Mesenchymal stem cell (in vitro differentiated cells and primary cell): ENCODE data around the gene RUFY3.

ENCODE experiments used
- DNase-seq: peaks from one replicate; pipeline ENCODE4 v3.0.0-alpha.2; 2013
- H2AFZ ChIP-seq: one replicate; pipeline ENCODE4 v1.6.1; 2013; ENCODE audit warnings: low read depth, mild to moderate bottlenecking, control low read depth, inconsistent platforms, low read length, moderate library complexity
- H2AK5ac ChIP-seq: 2 replicates; pipeline ENCODE4 v1.6.1; 2013; ENCODE audit warnings: low read length, moderate library complexity, mild to moderate bottlenecking, inconsistent platforms; ENCODE audit not compliant: severe bottlenecking
- H2BK120ac ChIP-seq: one replicate; pipeline ENCODE4 v1.6.1; 2013; ENCODE audit warnings: low read depth, mild to moderate bottlenecking, inconsistent platforms, low read length, moderate library complexity
- H2BK12ac ChIP-seq, 2 experiments: one replicate each; pipeline ENCODE4 v1.6.1; 2013; ENCODE audit warnings: inconsistent platforms in 2 of 2, low read length in 2 of 2, mild to moderate bottlenecking in 2 of 2, moderate library complexity in 2 of 2, control low read depth in 1 of 2
- H2BK15ac ChIP-seq: one replicate; pipeline ENCODE4 v1.6.1; 2013; ENCODE audit warnings: mild to moderate bottlenecking, low read depth, inconsistent platforms; ENCODE audit not compliant: poor library complexity, severe bottlenecking
- H2BK5ac ChIP-seq: 2 replicates; pipeline ENCODE4 v1.6.1; 2013; ENCODE audit warnings: low read depth, mild to moderate bottlenecking, low read length, control low read depth, inconsistent platforms; ENCODE audit not compliant: poor library complexity, severe bottlenecking
- H3K14ac ChIP-seq, 2 experiments: one replicate each; pipeline ENCODE4 v1.6.1; 2013; ENCODE audit warnings: inconsistent platforms in 2 of 2, low read length in 2 of 2, control low read depth in 1 of 2, mild to moderate bottlenecking in 1 of 2, moderate library complexity in 1 of 2
- H3K18ac ChIP-seq, 2 experiments: one replicate each; pipeline ENCODE4 v1.6.1; 2013; ENCODE audit warnings: inconsistent platforms in 2 of 2, low read length in 2 of 2, control low read depth in 1 of 2, low read depth in 1 of 2, mild to moderate bottlenecking in 1 of 2
- H3K23ac ChIP-seq, 2 experiments: one replicate each; pipeline ENCODE4 v1.6.1; 2013; ENCODE audit warnings: inconsistent platforms in 2 of 2, low read length in 2 of 2, mild to moderate bottlenecking in 2 of 2, moderate library complexity in 2 of 2, control low read depth in 1 of 2
- H3K27ac ChIP-seq: 2 replicates; pipeline ENCODE4 v1.5.1; 2013; ENCODE audit warnings: mild to moderate bottlenecking, moderate library complexity, low read length, control low read depth, inconsistent platforms; ENCODE audit not compliant: poor library complexity, severe bottlenecking
- H3K27me3 ChIP-seq, 2 experiments: 2 replicates each; pipeline versions ENCODE4 v1.6.1 to v1.7.0; 2013; ENCODE audit warnings: low read length in 2 of 2, mild to moderate bottlenecking in 2 of 2, moderate library complexity in 2 of 2, control low read depth in 1 of 2, inconsistent platforms in 1 of 2; ENCODE audit not compliant: control insufficient read depth in 1 of 2, insufficient read depth in 1 of 2
- H3K36me3 ChIP-seq, 2 experiments: 2 replicates each; pipeline versions ENCODE4 v1.6.1 to v1.7.0; 2013; ENCODE audit warnings: low read length in 2 of 2, control low read depth in 1 of 2, inconsistent platforms in 1 of 2, low read depth in 1 of 2, mild to moderate bottlenecking in 1 of 2; ENCODE audit not compliant: insufficient read depth in 2 of 2, control insufficient read depth in 1 of 2
- H3K4ac ChIP-seq, 2 experiments: one replicate each; pipeline ENCODE4 v1.6.1; 2013; ENCODE audit warnings: inconsistent platforms in 2 of 2, low read length in 2 of 2, mild to moderate bottlenecking in 2 of 2, moderate library complexity in 2 of 2, control low read depth in 1 of 2, low read depth in 1 of 2
- H3K4me1 ChIP-seq: 2 replicates; pipeline ENCODE4 v1.6.1; 2013; ENCODE audit warnings: low read depth, low read length, control low read depth; ENCODE audit not compliant: control insufficient read depth, insufficient read depth
- H3K4me2 ChIP-seq: 2 replicates; pipeline ENCODE4 v1.6.1; 2013; ENCODE audit warnings: low read length, mild to moderate bottlenecking, inconsistent platforms; ENCODE audit not compliant: poor library complexity, severe bottlenecking
- H3K4me3 ChIP-seq, 2 experiments: 2 replicates each; pipeline versions ENCODE4 v1.5.1 to v1.7.0; 2013; ENCODE audit warnings: low read length in 2 of 2, mild to moderate bottlenecking in 2 of 2, control low read depth in 1 of 2, low read depth in 1 of 2; ENCODE audit not compliant: insufficient read depth in 1 of 2
- H3K79me1 ChIP-seq: replicated peaks from 2 replicates; pipeline ENCODE4 v1.6.1; 2013; ENCODE audit warnings: mild to moderate bottlenecking, control low read depth, low read length, inconsistent platforms; ENCODE audit not compliant: poor library complexity, severe bottlenecking
- H3K9ac ChIP-seq: 2 replicates; pipeline ENCODE4 v1.7.0; 2013; ENCODE audit warnings: mild to moderate bottlenecking, low read length, moderate library complexity
- H3K9me3 ChIP-seq: 2 replicates; pipeline ENCODE4 v1.7.0; 2013; ENCODE audit warnings: mild to moderate bottlenecking, low read length; ENCODE audit not compliant: control insufficient read depth
- H4K8ac ChIP-seq: one replicate; pipeline ENCODE4 v1.6.1; 2013; ENCODE audit warnings: inconsistent platforms, mild to moderate bottlenecking, low read length, moderate library complexity
- H4K91ac ChIP-seq: one replicate; pipeline ENCODE4 v1.6.1; 2013; ENCODE audit warnings: mild to moderate bottlenecking, low read length, inconsistent platforms
- WGBS: methylation state at CpG from one replicate; pipeline ENCODE4 v1.1.7; 2013; ENCODE audit warnings: mixed read lengths; 5-methylcytosine and 5-hydroxymethylcytosine counted together

The RUFY3 gene

DNA sequence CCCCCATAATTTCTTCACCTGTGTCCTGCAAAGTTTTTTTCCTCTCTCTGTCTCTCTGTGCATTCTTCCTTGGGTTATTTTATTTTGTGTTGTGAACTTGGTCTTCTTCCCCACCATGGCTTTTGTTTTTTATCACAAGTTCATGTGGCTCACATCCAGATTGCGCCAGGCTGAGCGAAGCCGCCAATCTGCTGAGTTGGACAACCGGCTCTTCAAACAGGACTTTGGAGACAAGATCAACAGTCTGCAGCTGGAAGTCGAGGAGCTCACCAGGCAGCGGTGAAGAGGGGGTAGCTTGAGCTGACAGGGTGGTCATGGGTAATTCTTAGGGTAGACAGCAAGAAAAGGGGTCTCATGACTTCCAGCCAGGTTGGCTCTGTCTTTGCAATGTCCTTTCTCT, 71.9 kb downstream of the RUFY3 start:
- H3K14ac ChIP-seq: no peak overlapping the region
- no peak overlapping the region for H2BK120ac ChIP-seq
- no peak overlapping the region for H3K23ac ChIP-seq
- no peak overlapping the region for H2BK15ac ChIP-seq
- H3K4me1 ChIP-seq: no peaks in the 10 kb centered on the region
- no peak overlapping the region for H3K18ac ChIP-seq
- no peak overlapping the region for H2AK5ac ChIP-seq
- H3K9ac ChIP-seq: no peak overlapping the region
- no peak overlapping the region for H4K8ac ChIP-seq
- H3K36me3 ChIP-seq: peaks cover 16 to 98% of the 10 kb centered on the region in 2 experiments
- H2AFZ ChIP-seq: no peak overlapping the region
- no peaks in the 10 kb centered on the region for H3K79me1 ChIP-seq
- H2BK12ac ChIP-seq: no peak overlapping the region
- no peak overlapping the region for H3K27ac ChIP-seq
- H3K27me3 ChIP-seq: no peaks in the 10 kb centered on the region
- no peak overlapping the region for H3K4me2 ChIP-seq
- H3K4ac ChIP-seq: no peak overlapping the region
- no peak overlapping the region for H2BK5ac ChIP-seq
- DNase-seq: no peak
- H4K91ac ChIP-seq: no peak overlapping the region
- no peaks in the 10 kb centered on the region for H3K9me3 ChIP-seq
- WGBS: 96% methylated on average over 6 of the region's 6 CpGs
- H3K4me3 ChIP-seq: no peak overlapping the region

DNA sequence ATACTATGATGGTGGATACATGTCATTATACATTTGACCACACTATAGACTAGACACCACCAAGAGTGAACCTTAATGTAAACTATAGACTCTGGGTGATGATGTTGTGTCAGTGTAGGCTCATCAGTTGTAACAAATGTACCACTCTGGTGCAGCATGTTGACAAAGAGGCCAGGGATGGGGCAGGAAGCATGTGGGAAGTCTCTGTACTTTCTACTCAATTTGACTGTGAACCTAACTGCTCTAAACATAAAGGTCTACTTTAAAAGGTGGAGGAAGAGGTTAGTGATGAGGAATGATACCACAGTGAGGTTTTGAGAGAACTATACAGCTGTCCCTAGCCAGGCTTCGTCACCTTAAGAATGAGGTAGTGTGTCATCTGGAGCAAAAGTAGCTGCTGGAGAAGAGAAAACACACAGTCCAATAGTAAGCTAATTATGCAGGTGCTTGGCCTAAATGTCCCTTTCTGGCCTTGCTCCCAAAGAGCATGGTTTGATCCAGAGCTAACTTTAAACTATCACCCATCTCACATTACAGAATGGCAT, 79.6 kb downstream of the RUFY3 start:
- Histone ChIP-seq H3K23ac (no peak overlapping the region), H3K4me1 (no peaks in the 10 kb centered on the region), H3K4me3 (no peak overlapping the region), H3K36me3 (peaks cover 16 to 95% of the 10 kb centered on the region in 2 experiments), H2BK5ac (no peak overlapping the region), H3K27me3 (no peaks in the 10 kb centered on the region), H3K9me3 (no peaks in the 10 kb centered on the region), H2AFZ (no peak overlapping the region), H3K18ac (no peak overlapping the region), H3K4ac (no peak overlapping the region), H2BK12ac (no peak overlapping the region), H3K27ac (no peak overlapping the region), H4K91ac (no peak overlapping the region), H3K79me1 (no peaks in the 10 kb centered on the region), H3K9ac (no peak overlapping the region), H4K8ac (no peak overlapping the region), H2BK120ac (no peak overlapping the region), H2AK5ac (no peak overlapping the region), H3K14ac (no peak overlapping the region), H3K4me2 (no peak overlapping the region), H2BK15ac (no peak overlapping the region)
- 92% methylated on average over 1 of the region's 1 CpG for WGBS
- DNase-seq: no peak

DNA sequence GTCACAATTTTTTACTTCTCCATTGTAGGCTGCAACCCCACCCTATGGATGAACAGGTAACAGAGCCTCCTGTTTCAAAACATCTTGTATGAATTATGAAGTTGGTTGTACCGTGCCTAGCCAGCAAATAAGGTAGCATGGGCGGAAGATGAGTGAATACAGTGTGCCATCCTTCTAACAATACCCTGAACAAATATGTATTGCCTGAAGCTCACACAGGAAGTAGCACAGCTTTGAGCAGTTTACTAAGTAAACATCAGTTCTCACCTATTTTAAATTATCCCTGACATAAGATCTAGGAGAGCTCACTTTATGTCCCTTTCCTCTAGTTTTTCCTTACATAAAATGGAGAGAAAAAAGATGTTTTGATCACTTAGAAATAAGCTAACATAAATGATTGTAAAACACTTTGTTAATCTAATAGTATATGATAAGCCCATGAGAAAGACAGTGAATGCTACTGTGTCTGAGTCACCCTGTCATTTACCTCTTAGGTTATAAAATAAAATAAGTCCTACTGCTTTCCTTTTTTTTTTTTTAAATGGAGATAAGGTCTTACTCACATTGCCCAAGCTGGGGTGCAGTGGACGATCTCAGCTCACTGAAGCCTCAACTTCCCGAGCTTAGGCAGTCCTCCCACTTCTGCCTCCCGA, 81.3 kb downstream of the RUFY3 start:
- H3K27me3 ChIP-seq: no peaks in the 10 kb centered on the region
- no peak overlapping the region for H3K9ac ChIP-seq
- no peak overlapping the region for H3K4me3 ChIP-seq
- H3K14ac ChIP-seq: no peak overlapping the region
- H3K36me3 ChIP-seq: peaks cover 12 to 96% of the 10 kb centered on the region in 2 experiments
- no peaks in the 10 kb centered on the region for H3K9me3 ChIP-seq
- no peak overlapping the region for H2BK15ac ChIP-seq
- H3K79me1 ChIP-seq: no peaks in the 10 kb centered on the region
- no peak overlapping the region for H2BK120ac ChIP-seq
- H2BK12ac ChIP-seq: no peak overlapping the region
- H3K27ac ChIP-seq: no peak overlapping the region
- H4K91ac ChIP-seq: no peak overlapping the region
- H3K18ac ChIP-seq: no peak overlapping the region
- no peak overlapping the region for H3K23ac ChIP-seq
- no peak overlapping the region for H2AK5ac ChIP-seq
- WGBS: 95% methylated on average over 4 of the region's 5 CpGs
- H3K4me1 ChIP-seq: no peaks in the 10 kb centered on the region
- no peak overlapping the region for H2AFZ ChIP-seq
- no peak overlapping the region for H3K4ac ChIP-seq
- H3K4me2 ChIP-seq: no peak overlapping the region
- H2BK5ac ChIP-seq: no peak overlapping the region
- H4K8ac ChIP-seq: no peak overlapping the region
- no peak for DNase-seq

DNA sequence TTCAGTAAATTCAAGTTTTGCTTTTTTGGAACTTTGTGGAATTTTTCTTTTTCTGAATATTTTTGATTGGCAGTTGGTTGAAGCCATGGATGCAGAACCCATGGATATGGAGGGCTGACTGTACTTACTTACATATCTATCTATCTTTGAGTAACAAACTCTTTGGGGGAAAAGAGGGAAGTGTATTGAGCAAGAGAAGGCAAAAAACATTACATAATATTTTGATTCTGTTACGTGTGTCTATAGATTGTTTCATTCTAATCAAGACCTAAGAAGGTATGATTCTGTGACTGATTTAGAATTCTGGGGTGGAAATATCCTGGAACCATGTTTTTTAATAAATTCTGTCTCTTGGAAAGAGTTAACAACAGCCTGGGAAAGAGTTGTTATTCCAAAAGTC, 86.4 kb downstream of the RUFY3 start:
- no peak for DNase-seq
- no peak overlapping the region for H2BK5ac ChIP-seq
- 95% methylated on average over 1 of the region's 1 CpG for WGBS

More for the DNA sequence above, 86.4 kb downstream of the RUFY3 start:
- Histone ChIP-seq H2BK15ac (no peak overlapping the region), H3K4me2 (no peak overlapping the region), H2BK120ac (no peak overlapping the region), H3K4me3 (no peak overlapping the region), H2AK5ac (no peak overlapping the region), H3K18ac (no peak overlapping the region), H3K27ac (no peak overlapping the region), H3K9me3 (no peaks in the 10 kb centered on the region), H2AFZ (no peak overlapping the region), H2BK12ac (no peak overlapping the region), H3K36me3 (peaks cover 0 to 57% of the 10 kb centered on the region in 2 experiments), H3K79me1 (no peaks in the 10 kb centered on the region), H3K9ac (no peak overlapping the region), H3K14ac (no peak overlapping the region), H4K91ac (no peak overlapping the region), H3K27me3 (no peaks in the 10 kb centered on the region), H3K23ac (no peak overlapping the region), H4K8ac (no peak overlapping the region), H3K4ac (no peak overlapping the region), H3K4me1 (no peaks in the 10 kb centered on the region)
